Mesothelial cell of epicardium (in vitro differentiated cells): ENCODE results near the gene OXER1. TPM values are rescaled to one million over a fixed set of nuclear protein-coding genes. Genes with fewer than 3 reads are reported as not detected.
"Not testable (repeated sequence)": the region's sequence is repeated elsewhere in the genome, so short reads cannot be mapped to it uniquely, and the experiment has no call there.

Source experiments
- DNase-seq, 2 experiments: peaks; one replicate each; pipeline ENCODE4 v3.0.0; 2021; ENCODE audit warnings: low spot score in 2 of 2; ENCODE audit not compliant: unreplicated experiment in 2 of 2
- H3K27ac Mint-ChIP-seq: 2 replicates; pipeline ENCODE4 v1.8.0; 2021; ENCODE audit warnings: mixed read lengths
- H3K27me3 Mint-ChIP-seq: 2 replicates; pipeline ENCODE4 v1.8.0; 2021; ENCODE audit warnings: low read depth, mixed read lengths
- H3K36me3 Mint-ChIP-seq: 2 replicates; pipeline ENCODE4 v1.8.0; 2021; ENCODE audit warnings: mixed read lengths
- H3K4me1 Mint-ChIP-seq: 2 replicates; pipeline ENCODE4 v1.8.0; 2021; ENCODE audit warnings: mixed read lengths
- H3K4me3 Mint-ChIP-seq: 2 replicates; pipeline ENCODE4 v1.8.0; 2021; ENCODE audit warnings: mild to moderate bottlenecking, moderate library complexity, mixed read lengths
- H3K9me3 Mint-ChIP-seq: 2 replicates; pipeline ENCODE4 v1.8.0; 2021; ENCODE audit warnings: mixed read lengths
- CTCF ChIP-seq: fragments of 200-600 bp; sonication (generic); IDR thresholded peaks from one replicate; pipeline ENCODE4 v1.5.0; 2021; ENCODE audit warnings: antibody characterized with exemption; ENCODE audit not compliant: unreplicated experiment
- total RNA-seq: library from RNA; stranded (reverse); gene quantifications from 3 replicates; pipeline ENCODE4 v1.2.1, GENCODE V29; 2021

OXER1 gene
- total RNA-seq, 1 donor from 2014 or later: 7.5 TPM

GRCh38 chr2:42741140-42741539, 22.8 kb downstream of the OXER1 start:
- H3K36me3 Mint-ChIP-seq: peaks cover 38% of the 10 kb centered on the region
- no peak for TF ChIP-seq CTCF

GRCh38 chr2:42736598-42737322, 27.2 kb downstream of the OXER1 start:
- Mint-ChIP-seq H3K4me3 (no peak overlapping the region), H3K4me1 (no peaks in the 10 kb centered on the region), H3K9me3 (peaks cover 48% of the 10 kb centered on the region), H3K36me3 (peaks cover 78% of the 10 kb centered on the region), H3K27ac (no peak overlapping the region), H3K27me3 (no peaks in the 10 kb centered on the region)
- DNase-seq: no peak
- TF ChIP-seq CTCF: no peak

More at GRCh38 chr2:42741140-42741539, 22.8 kb downstream of the OXER1 start:
- no peak for DNase-seq
- Mint-ChIP-seq H3K27ac (no peak overlapping the region), H3K9me3 (peaks cover 15% of the 10 kb centered on the region), H3K4me1 (no peaks in the 10 kb centered on the region), H3K4me3 (no peak overlapping the region), H3K27me3 (no peaks in the 10 kb centered on the region)

DNA sequence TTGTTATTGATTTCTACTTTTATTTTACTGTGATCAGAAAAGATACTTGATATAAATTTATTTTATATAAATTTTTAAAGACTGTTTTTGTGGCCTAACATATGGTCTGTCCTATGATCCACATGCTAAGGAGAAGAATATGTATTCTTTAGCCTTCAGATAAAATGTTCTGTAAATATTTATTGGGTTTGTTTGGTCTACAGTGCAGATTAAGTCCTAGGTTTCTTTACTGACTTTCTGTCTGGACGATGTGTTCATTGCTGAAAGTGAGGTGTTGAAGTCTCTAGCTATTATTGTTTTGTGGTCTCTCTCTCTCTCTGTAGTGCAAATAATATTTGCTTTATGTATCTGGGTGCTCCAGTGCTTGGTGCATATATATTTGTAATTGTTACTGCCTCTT, 30.1 kb downstream of the OXER1 start:
- H3K36me3 Mint-ChIP-seq: peaks cover 86% of the 10 kb centered on the region

DNA sequence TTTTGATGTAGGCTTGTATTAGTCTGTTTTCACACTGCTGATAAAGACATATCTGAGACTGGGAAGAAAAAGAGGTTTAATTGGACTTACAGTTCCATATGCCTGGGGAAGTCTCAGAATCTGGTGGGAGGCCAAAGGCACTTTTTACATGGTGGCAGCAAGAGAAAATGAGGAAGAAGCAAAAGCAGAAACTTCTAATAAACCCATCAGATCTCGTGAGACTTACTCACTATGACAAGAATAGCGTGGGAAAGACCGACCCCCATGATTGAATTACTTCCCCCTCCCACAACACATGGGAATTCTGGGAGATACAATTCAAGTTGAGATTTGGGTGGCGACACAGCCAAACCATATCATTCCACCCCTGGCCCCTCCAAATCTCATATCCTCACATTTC, 32.6 kb downstream of the OXER1 start:
- peaks cover 61% of the 10 kb centered on the region for H3K9me3 Mint-ChIP-seq
- H3K4me1 Mint-ChIP-seq, H3K4me3 Mint-ChIP-seq, H3K27ac Mint-ChIP-seq, H3K27me3 Mint-ChIP-seq, DNase-seq: not testable (repeated sequence)
- H3K36me3 Mint-ChIP-seq: peaks cover 80% of the 10 kb centered on the region

More for the DNA sequence above, 30.1 kb downstream of the OXER1 start:
- Mint-ChIP-seq H3K27me3 (no peaks in the 10 kb centered on the region), H3K4me1 (no peaks in the 10 kb centered on the region), H3K27ac (no peak overlapping the region), H3K9me3 (peaks cover 69% of the 10 kb centered on the region), H3K4me3 (no peak overlapping the region)
- TF ChIP-seq CTCF: no peak
- DNase-seq: no peak

GRCh38 chr2:42726680-42727079, 37.3 kb downstream of the OXER1 start:
- H3K36me3 Mint-ChIP-seq: peaks cover 50% of the 10 kb centered on the region
- H3K27me3 Mint-ChIP-seq: no peaks in the 10 kb centered on the region
- no peak overlapping the region for H3K4me3 Mint-ChIP-seq
- peaks cover 27% of the 10 kb centered on the region for H3K9me3 Mint-ChIP-seq
- no peak for DNase-seq
- H3K4me1 Mint-ChIP-seq: peaks cover 16% of the 10 kb centered on the region
- no peak for TF ChIP-seq CTCF
- no peak overlapping the region for H3K27ac Mint-ChIP-seq

- TF ChIP-seq CTCF: no peak
- no peak overlapping the region for H3K4me3 Mint-ChIP-seq
- no peaks in the 10 kb centered on the region for H3K27me3 Mint-ChIP-seq
- no peak for DNase-seq
- H3K36me3 Mint-ChIP-seq: peaks cover 40% of the 10 kb centered on the region
- H3K4me1 Mint-ChIP-seq: peaks cover 16% of the 10 kb centered on the region
- H3K9me3 Mint-ChIP-seq: peaks cover 17% of the 10 kb centered on the region
- no peak overlapping the region for H3K27ac Mint-ChIP-seq
Observed at GRCh38 chr2:42725657-42726056, 38.3 kb downstream of the OXER1 start.
